ENCODE measurements around the gene TRAPPC11. TPM values are rescaled to one million over a fixed set of nuclear protein-coding genes. Genes with fewer than 3 reads are reported as not detected.
A peak's percentile ranks its signal among the peaks of the same experiment; 100 is the strongest.

Gene TRAPPC11
- total RNA-seq (10 to 100 TPM; 28.0 to 50.6 (median 38.3) TPM), total RNA-seq (30.1 to 99.6 (median 64.7) reads per million in 29 experiments)
- total RNA-seq (2013): 43.6 TPM

- under 1% methylated on average over 42 of the region's 63 CpGs for WGBS (ENCODE audit: insufficient coverage)
- Mint-ChIP-seq H3K27me3 (no peaks in the 10 kb centered on the region), H3K27ac (peak within 1 kb of the TSS; percentile 94 to 95), H3K4me1 (peaks cover 33 to 44% (median 41%) of the 10 kb centered on the region in 3 donors), H3K36me3 (peaks cover 15% of the 10 kb centered on the region), H3K9me3 (no peaks in the 10 kb centered on the region), H3K4me3 (peak within 1 kb of the TSS; percentile 93 to 98 (median 96))
- Histone ChIP-seq H3K9me3 (no peaks in the 10 kb centered on the region), H3K27ac (ENCODE audit: low read length) (peak within 1 kb of the TSS; percentile 74), H3K36me3 (ENCODE audit: control insufficient read depth in 2 of 2, extremely low read depth in 1 of 2, insufficient read depth in 1 of 2, low read length in 1 of 2) (peaks cover 0 to 5% of the 10 kb centered on the region in 2 donors), H3K4me1 (ENCODE audit: control insufficient read depth in 1 of 2, extremely low read depth in 1 of 2, insufficient read depth in 2 of 2, low read length in 2 of 2) (peaks cover 22 to 25% of the 10 kb centered on the region in 2 experiments), H3K4me3 (ENCODE audit: control insufficient read depth in 1 of 2, extremely low read depth in 1 of 2, low read length in 1 of 2) (peak within 1 kb of the TSS; percentile 75 to 76), H3K27me3 (replicated peaks in 1 of 2; ENCODE audit: control insufficient read depth in 2 of 2, extremely low read depth in 1 of 2, insufficient read depth in 2 of 2, low read length in 1 of 2) (no peaks in the 10 kb centered on the region)
- ChIA-PET POLR2A (interaction anchor here in 1 of 2 donors (0.7 kb wide), 1 partner anchor 749 kb away, joined by 3 read pairs; no protein-coding TSS in a partner anchor), CTCF (interaction anchor here in 1 of 2 donors (0.6 to 1.3 kb wide), 2 partner anchors 156 to 207 kb away, joined by 3 read pairs; no protein-coding TSS in a partner anchor)
- ATAC-seq (replicated peaks in 1 of 4): peak; percentile 98 to 100 (median 99)
- peak; percentile 89 to 99 (median 97) for DNase-seq
Observed at GRCh38 chr4:183659029-183659871, at the start of gene TRAPPC11, which contains the start of gene RWDD4. TSS of gene TRAPPC11 (plus strand) at chr4:183659293. CDS start at chr4:183663868, 4,575 bp downstream. TSS of gene RWDD4 (minus strand) at chr4:183659185. CDS start at chr4:183658952, 233 bp downstream.

- no peak overlapping the region for H3K4me3 Mint-ChIP-seq
- no peak for DNase-seq
- Histone ChIP-seq H3K4me3 (ENCODE audit: control insufficient read depth in 1 of 2, extremely low read depth in 1 of 2, low read length in 1 of 2) (no peak overlapping the region), H3K36me3 (ENCODE audit: control insufficient read depth in 2 of 2, extremely low read depth in 1 of 2, insufficient read depth in 1 of 2, low read length in 1 of 2) (no peaks in the 10 kb centered on the region), H3K27ac (ENCODE audit: low read length) (no peak overlapping the region), H3K27me3 (replicated peaks in 1 of 2; ENCODE audit: control insufficient read depth in 2 of 2, extremely low read depth in 1 of 2, insufficient read depth in 2 of 2, low read length in 1 of 2) (peaks cover 0 to 12% of the 10 kb centered on the region in 2 experiments), H3K4me1 (ENCODE audit: control insufficient read depth in 1 of 2, extremely low read depth in 1 of 2, insufficient read depth in 2 of 2, low read length in 2 of 2) (no peaks in the 10 kb centered on the region), H3K9me3 (no peaks in the 10 kb centered on the region)
- no peaks in the 10 kb centered on the region for H3K36me3 Mint-ChIP-seq
- no peaks in the 10 kb centered on the region for H3K9me3 Mint-ChIP-seq
- 100% methylated on average over 1 of the region's 2 CpGs for WGBS (ENCODE audit: insufficient coverage)
- ATAC-seq (replicated peaks in 1 of 4): no peak
- no peak overlapping the region for H3K27ac Mint-ChIP-seq
- CTCF ChIA-PET: interaction anchor here in 1 of 2 donors (1.3 kb wide), 1 partner anchor 9 kb away, joined by 3 read pairs; no protein-coding TSS in a partner anchor
- peaks cover 6 to 13% of the 10 kb centered on the region in 2 donors for H3K27me3 Mint-ChIP-seq
- POLR2A ChIA-PET: no interaction called here
- H3K4me1 Mint-ChIP-seq: no peaks in the 10 kb centered on the region
Observed at GRCh38 chr4:183610033-183610432, 49.1 kb upstream of the TRAPPC11 start.

GRCh38 chr4:183610613-183611012 is 48.5 kb upstream of the TRAPPC11 start:
- Mint-ChIP-seq H3K4me1 (no peaks in the 10 kb centered on the region), H3K4me3 (no peak overlapping the region)

GRCh38 chr4:183611210-183611830 is 47.8 kb upstream of the TRAPPC11 start:
- DNase-seq: no peak
- Mint-ChIP-seq H3K9me3 (no peaks in the 10 kb centered on the region), H3K36me3 (no peaks in the 10 kb centered on the region), H3K4me1 (no peaks in the 10 kb centered on the region), H3K4me3 (no peak overlapping the region), H3K27ac (no peak overlapping the region), H3K27me3 (peaks cover 13 to 14% of the 10 kb centered on the region in 2 donors)
- POLR2A ChIA-PET: no interaction called here
- H3K9me3 ChIP-seq: no peaks in the 10 kb centered on the region
- CTCF ChIA-PET: interaction anchor here (0.6 to 0.7 kb wide), 2 partner anchors 13 to 131 kb away, joined by 3 read pairs; no protein-coding TSS in a partner anchor
- peaks cover 0 to 8% of the 10 kb centered on the region in 2 experiments for H3K27me3 ChIP-seq (replicated peaks in 1 of 2; ENCODE audit: control insufficient read depth in 2 of 2, extremely low read depth in 1 of 2, insufficient read depth in 2 of 2, low read length in 1 of 2)
- WGBS (ENCODE audit: insufficient coverage): 80% methylated on average over 1 of the region's 15 CpGs
- H3K27ac ChIP-seq (ENCODE audit: low read length): no peak overlapping the region
- no peaks in the 10 kb centered on the region for H3K4me1 ChIP-seq (ENCODE audit: control insufficient read depth in 1 of 2, extremely low read depth in 1 of 2, insufficient read depth in 2 of 2, low read length in 2 of 2)
- ATAC-seq (replicated peaks in 1 of 4): no peak
- no peaks in the 10 kb centered on the region for H3K36me3 ChIP-seq (ENCODE audit: control insufficient read depth in 2 of 2, extremely low read depth in 1 of 2, insufficient read depth in 1 of 2, low read length in 1 of 2)
- no peak overlapping the region for H3K4me3 ChIP-seq (ENCODE audit: control insufficient read depth in 1 of 2, extremely low read depth in 1 of 2, low read length in 1 of 2)

More at GRCh38 chr4:183610613-183611012, 48.5 kb upstream of the TRAPPC11 start:
- Mint-ChIP-seq H3K9me3 (no peaks in the 10 kb centered on the region), H3K27ac (no peak overlapping the region), H3K36me3 (no peaks in the 10 kb centered on the region), H3K27me3 (peaks cover 7 to 13% of the 10 kb centered on the region in 2 donors)
- DNase-seq (no peak), ATAC-seq (replicated peaks in 1 of 4) (no peak)
- CTCF ChIA-PET: interaction anchor here in 1 of 2 donors (0.7 kb wide), 1 partner anchor 13 kb away, joined by 3 read pairs; no protein-coding TSS in a partner anchor
- POLR2A ChIA-PET: no interaction called here
- peaks cover 0 to 12% of the 10 kb centered on the region in 2 experiments for H3K27me3 ChIP-seq (replicated peaks in 1 of 2; ENCODE audit: control insufficient read depth in 2 of 2, extremely low read depth in 1 of 2, insufficient read depth in 2 of 2, low read length in 1 of 2)
- H3K36me3 ChIP-seq (ENCODE audit: control insufficient read depth in 2 of 2, extremely low read depth in 1 of 2, insufficient read depth in 1 of 2, low read length in 1 of 2): no peaks in the 10 kb centered on the region
- no peak overlapping the region for H3K27ac ChIP-seq (ENCODE audit: low read length)
- no peaks in the 10 kb centered on the region for H3K9me3 ChIP-seq
- 98% methylated on average over 5 of the region's 7 CpGs for WGBS (ENCODE audit: insufficient coverage)
- H3K4me1 ChIP-seq (ENCODE audit: control insufficient read depth in 1 of 2, extremely low read depth in 1 of 2, insufficient read depth in 2 of 2, low read length in 2 of 2): no peaks in the 10 kb centered on the region
- H3K4me3 ChIP-seq (ENCODE audit: control insufficient read depth in 1 of 2, extremely low read depth in 1 of 2, low read length in 1 of 2): no peak overlapping the region

GRCh38 chr4:183612329-183613250 is 46.5 kb upstream of the TRAPPC11 start:
- H3K36me3 ChIP-seq (ENCODE audit: control insufficient read depth in 2 of 2, extremely low read depth in 1 of 2, insufficient read depth in 1 of 2, low read length in 1 of 2): no peaks in the 10 kb centered on the region
- Mint-ChIP-seq H3K4me1 (no peaks in the 10 kb centered on the region), H3K27me3 (peaks cover 5 to 8% of the 10 kb centered on the region in 2 donors), H3K4me3 (no peak overlapping the region), H3K9me3 (no peaks in the 10 kb centered on the region), H3K36me3 (no peaks in the 10 kb centered on the region), H3K27ac (no peak overlapping the region)
- no peak overlapping the region for H3K4me3 ChIP-seq (ENCODE audit: control insufficient read depth in 1 of 2, extremely low read depth in 1 of 2, low read length in 1 of 2)
- DNase-seq (no peak), ATAC-seq (replicated peaks in 1 of 4) (no peak)
- CTCF ChIA-PET: no interaction called here
- POLR2A ChIA-PET: no interaction called here
- no peak overlapping the region for H3K27ac ChIP-seq (ENCODE audit: low read length)
- H3K9me3 ChIP-seq: no peaks in the 10 kb centered on the region
- WGBS (ENCODE audit: insufficient coverage): 87% methylated on average over 15 of the region's 20 CpGs
- H3K27me3 ChIP-seq (replicated peaks in 1 of 2; ENCODE audit: control insufficient read depth in 2 of 2, extremely low read depth in 1 of 2, insufficient read depth in 2 of 2, low read length in 1 of 2): peaks cover 0 to 4% of the 10 kb centered on the region in 2 experiments
- no peaks in the 10 kb centered on the region for H3K4me1 ChIP-seq (ENCODE audit: control insufficient read depth in 1 of 2, extremely low read depth in 1 of 2, insufficient read depth in 2 of 2, low read length in 2 of 2)
